GM08714 (cell line): ENCODE measurements around the gene OPRD1.

Source experiments
- H3K4me3 ChIP-seq: fragments of 200-500 bp; sonication (Bioruptor generic); 2 replicates; pipeline ENCODE4 v1.5.1; 2014; ENCODE audit warnings: mild to moderate bottlenecking, low read length, inconsistent platforms
- ZNF274 ChIP-seq: IDR thresholded peaks from 2 replicates; pipeline ENCODE4 v1.6.1; 2012; ENCODE audit warnings: mild to moderate bottlenecking, low read depth, low read length

Gene OPRD1

DNA sequence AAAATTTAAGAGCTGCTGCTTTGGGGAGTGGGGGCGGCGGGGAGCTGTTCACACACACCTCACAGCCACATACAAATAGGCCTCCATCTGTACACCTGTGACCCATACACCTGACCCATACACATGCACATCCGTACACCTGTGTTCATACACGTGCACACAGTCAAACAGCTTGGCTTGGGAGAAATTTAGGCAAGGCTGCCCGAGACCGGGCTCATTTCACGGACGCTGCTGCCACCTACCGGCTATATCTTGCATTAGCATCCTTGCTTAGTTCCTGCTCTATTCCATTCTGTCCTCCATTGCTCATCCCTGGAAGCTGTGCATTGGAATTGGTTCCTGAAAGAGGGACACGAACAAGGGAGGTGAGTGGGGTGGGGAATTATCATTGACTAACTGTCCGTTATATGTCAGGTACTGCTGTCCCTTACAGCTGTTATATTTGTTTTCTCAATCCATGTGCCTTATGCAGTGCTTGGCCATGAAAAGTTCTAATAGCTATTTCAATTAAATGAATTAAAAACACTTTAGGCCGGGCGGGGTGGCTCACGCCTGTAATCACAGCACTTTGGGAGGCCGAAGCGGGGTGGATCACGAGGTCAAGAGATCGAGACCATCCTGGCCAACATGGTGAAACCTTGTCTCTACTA lies 65.3 kb downstream of the OPRD1 start:
- TF ChIP-seq ZNF274 = no peak
- H3K4me3 ChIP-seq = no peak overlapping the region

DNA sequence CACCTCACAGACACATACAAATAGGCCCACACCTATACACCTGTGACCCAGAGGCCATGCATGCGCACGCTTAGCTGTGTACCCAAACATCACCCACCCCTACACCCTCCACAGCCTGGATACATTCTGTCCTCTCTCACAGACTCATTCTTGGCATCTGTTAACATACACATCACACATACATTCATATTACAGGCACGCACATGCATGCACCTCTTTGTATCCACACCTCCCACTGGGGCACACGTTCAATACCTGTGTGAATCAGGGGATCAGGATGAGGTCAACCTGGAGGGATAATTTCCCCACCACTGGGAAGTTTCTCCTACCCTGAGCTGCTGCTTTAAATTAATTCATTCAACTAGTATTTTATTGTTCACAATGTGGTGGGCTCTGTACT lies 66.8 kb downstream of the OPRD1 start:
- no peak overlapping the region for H3K4me3 ChIP-seq
- no peak for TF ChIP-seq ZNF274

GRCh38 chr1:28882009-28882628 lies 70.1 kb downstream of the OPRD1 start:
- TF ChIP-seq ZNF274 = no peak
- no peak overlapping the region for H3K4me3 ChIP-seq

- TF ChIP-seq ZNF274 = no peak
- H3K4me3 ChIP-seq = no peak overlapping the region
These were observed 71.3 kb downstream of the OPRD1 start for GRCh38 chr1:28883242-28883616.

DNA sequence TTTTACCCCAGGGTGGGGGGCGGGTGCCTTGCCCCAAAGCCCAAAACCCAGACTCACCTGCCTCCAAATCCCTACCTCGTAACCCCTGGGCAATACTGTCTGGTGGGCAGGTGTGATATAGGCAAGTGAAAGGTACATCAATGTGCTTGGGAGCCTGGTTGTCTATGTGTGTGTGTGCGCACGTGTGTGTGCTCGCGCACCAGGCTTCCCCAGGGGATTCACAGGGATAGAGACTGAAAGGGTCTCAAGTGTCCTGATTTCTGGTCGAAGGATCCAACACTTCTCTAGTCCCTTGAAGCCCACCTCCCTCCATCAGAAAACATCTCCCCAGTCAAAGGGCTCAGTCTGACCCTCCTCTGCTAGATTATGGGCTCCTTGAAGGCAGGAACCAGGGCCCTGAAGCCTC lies 73.5 kb downstream of the OPRD1 start:
- H3K4me3 ChIP-seq = no peak overlapping the region
- no peak for TF ChIP-seq ZNF274

- TF ChIP-seq ZNF274 = no peak
- no peak overlapping the region; the same call in 1 of the 2 replicates for H3K4me3 ChIP-seq
These were observed 74.2 kb downstream of the OPRD1 start for GRCh38 chr1:28885977-28886730.

- TF ChIP-seq ZNF274 = no peak
- H3K4me3 ChIP-seq = peak overlapping the region; percentile 92
These were observed 74.9 kb downstream of the OPRD1 start for GRCh38 chr1:28886731-28887418.

- H3K4me3 ChIP-seq = peak overlapping the region; percentile 92
- no peak for TF ChIP-seq ZNF274
These were observed 75.5 kb downstream of the OPRD1 start for GRCh38 chr1:28887419-28887834.

GRCh38 chr1:28887835-28888682 lies 76.1 kb downstream of the OPRD1 start:
- peak overlapping the region; percentile 92 for H3K4me3 ChIP-seq
- TF ChIP-seq ZNF274 = no peak

GRCh38 chr1:28888915-28889314 lies 76.9 kb downstream of the OPRD1 start:
- no peak for TF ChIP-seq ZNF274
- no peak overlapping the region for H3K4me3 ChIP-seq

DNA sequence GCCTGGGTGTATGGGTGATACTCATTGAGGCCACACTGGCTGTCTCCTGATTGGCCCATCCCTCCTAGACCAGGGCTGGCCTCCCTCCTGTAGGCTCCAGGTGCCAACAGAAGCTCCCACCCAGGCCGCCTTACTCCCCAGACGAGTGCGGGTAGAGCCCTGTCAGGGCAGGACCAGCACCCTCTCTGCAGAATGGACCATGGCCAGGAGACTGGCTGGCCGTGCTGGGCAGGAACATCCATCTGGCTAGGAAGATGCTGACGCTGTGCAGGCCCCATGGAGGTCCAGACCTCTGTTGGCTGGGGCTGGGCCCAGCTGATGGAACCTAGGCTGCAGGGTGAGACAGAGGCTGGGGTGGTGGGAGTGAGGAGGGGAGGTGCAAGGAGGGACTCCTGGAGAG lies 77.4 kb downstream of the OPRD1 start:
- no peak overlapping the region for H3K4me3 ChIP-seq
- no peak for TF ChIP-seq ZNF274

DNA sequence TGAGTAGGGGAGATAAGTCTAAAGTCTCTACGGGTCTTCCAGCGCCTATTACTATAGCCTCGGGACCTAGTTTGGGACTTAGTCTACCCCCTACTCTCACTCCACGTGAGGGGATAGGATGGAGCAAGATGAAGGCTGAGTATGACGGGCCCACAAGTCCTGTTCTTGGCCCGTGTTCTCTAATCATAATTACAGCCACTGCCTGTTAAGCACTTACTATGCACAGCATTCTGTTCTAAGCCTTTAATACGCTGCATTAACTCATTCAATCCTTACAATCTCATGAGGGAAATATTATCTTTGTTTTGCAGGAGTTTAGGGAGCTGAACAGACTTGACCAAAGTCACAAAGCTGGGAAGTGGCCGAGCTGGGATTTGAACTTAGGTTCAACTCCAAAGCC lies 78.5 kb downstream of the OPRD1 start:
- H3K4me3 ChIP-seq = no peak overlapping the region
- TF ChIP-seq ZNF274 = no peak

- no peak for TF ChIP-seq ZNF274
- no peak overlapping the region for H3K4me3 ChIP-seq
These were observed 78.9 kb downstream of the OPRD1 start for GRCh38 chr1:28890836-28891235.

- H3K4me3 ChIP-seq = no peak overlapping the region
- no peak for TF ChIP-seq ZNF274
These were observed 79.3 kb downstream of the OPRD1 start for GRCh38 chr1:28891256-28891655.
